Measurements from ENCODE around the gene CD82.

The CD82 gene

GRCh38 chr11:44525473-44526252, 39.8 kb upstream of the CD82 start:
- Histone ChIP-seq H2AFZ (no peak overlapping the region), H3K36me3 (ENCODE audit: control insufficient read depth, insufficient read depth, low read length) (no peaks in the 10 kb centered on the region), H3K27ac (peak overlapping the region; percentile 24), H3K27me3 (ENCODE audit: control insufficient read depth, insufficient read depth, low read length) (no peaks in the 10 kb centered on the region), H3K9ac (no peak overlapping the region), H3K4me3 (ENCODE audit: low read depth, low read length) (no peak overlapping the region), H3K9me3 (ENCODE audit: control insufficient read depth, low read length) (no peaks in the 10 kb centered on the region), H3K79me2 (no peaks in the 10 kb centered on the region), H3K4me1 (no peaks in the 10 kb centered on the region), H3K4me2 (ENCODE audit: low read length) (no peak overlapping the region)
- no peak for TF ChIP-seq CTCF (IDR thresholded peaks at IDR 0.05)

GRCh38 chr11:44526438-44526837, 39.0 kb upstream of the CD82 start:
- no peaks in the 10 kb centered on the region for H3K36me3 ChIP-seq (ENCODE audit: control insufficient read depth, insufficient read depth, low read length)
- no peak overlapping the region for H3K27ac ChIP-seq
- no peaks in the 10 kb centered on the region for H3K4me1 ChIP-seq
- H2AFZ ChIP-seq: no peak overlapping the region
- H3K9me3 ChIP-seq (ENCODE audit: control insufficient read depth, low read length): no peaks in the 10 kb centered on the region
- no peak overlapping the region for H3K4me3 ChIP-seq (ENCODE audit: low read depth, low read length)
- TF ChIP-seq CTCF (IDR thresholded peaks at IDR 0.05): no peak
- H3K4me2 ChIP-seq (ENCODE audit: low read length): no peak overlapping the region
- no peaks in the 10 kb centered on the region for H3K27me3 ChIP-seq (ENCODE audit: control insufficient read depth, insufficient read depth, low read length)
- H3K79me2 ChIP-seq: no peaks in the 10 kb centered on the region
- no peak overlapping the region for H3K9ac ChIP-seq

- no peak overlapping the region for H3K4me3 ChIP-seq (ENCODE audit: low read depth, low read length)
- H3K27me3 ChIP-seq (ENCODE audit: control insufficient read depth, insufficient read depth, low read length): no peaks in the 10 kb centered on the region
- no peaks in the 10 kb centered on the region for H3K9me3 ChIP-seq (ENCODE audit: control insufficient read depth, low read length)
- no peaks in the 10 kb centered on the region for H3K36me3 ChIP-seq (ENCODE audit: control insufficient read depth, insufficient read depth, low read length)
- no peaks in the 10 kb centered on the region for H3K79me2 ChIP-seq
- no peak overlapping the region for H3K4me2 ChIP-seq (ENCODE audit: low read length)
- H3K4me1 ChIP-seq: no peaks in the 10 kb centered on the region
- H3K9ac ChIP-seq: no peak overlapping the region
- H3K27ac ChIP-seq: no peak overlapping the region
- H2AFZ ChIP-seq: no peak overlapping the region
- no peak for TF ChIP-seq CTCF (IDR thresholded peaks at IDR 0.05)
Observed at GRCh38 chr11:44527476-44527875, 38.0 kb upstream of the CD82 start.

- TF ChIP-seq CTCF (IDR thresholded peaks at IDR 0.05): no peak
- no peak overlapping the region for H3K9ac ChIP-seq
- no peaks in the 10 kb centered on the region for H3K36me3 ChIP-seq (ENCODE audit: control insufficient read depth, insufficient read depth, low read length)
- H3K9me3 ChIP-seq (ENCODE audit: control insufficient read depth, low read length): no peaks in the 10 kb centered on the region
- no peak overlapping the region for H3K27ac ChIP-seq
- H3K4me1 ChIP-seq: no peaks in the 10 kb centered on the region
- no peak overlapping the region for H3K4me3 ChIP-seq (ENCODE audit: low read depth, low read length)
- no peaks in the 10 kb centered on the region for H3K79me2 ChIP-seq
- H2AFZ ChIP-seq: no peak overlapping the region
- H3K4me2 ChIP-seq (ENCODE audit: low read length): no peak overlapping the region
- H3K27me3 ChIP-seq (ENCODE audit: control insufficient read depth, insufficient read depth, low read length): no peaks in the 10 kb centered on the region
Observed at GRCh38 chr11:44528103-44528502, 37.4 kb upstream of the CD82 start.

GRCh38 chr11:44528581-44528980, 36.9 kb upstream of the CD82 start:
- no peak overlapping the region for H2AFZ ChIP-seq
- TF ChIP-seq CTCF (IDR thresholded peaks at IDR 0.05): no peak
- H3K4me3 ChIP-seq (ENCODE audit: low read depth, low read length): no peak overlapping the region
- no peaks in the 10 kb centered on the region for H3K79me2 ChIP-seq
- H3K9ac ChIP-seq: no peak overlapping the region
- no peaks in the 10 kb centered on the region for H3K4me1 ChIP-seq
- no peaks in the 10 kb centered on the region for H3K27me3 ChIP-seq (ENCODE audit: control insufficient read depth, insufficient read depth, low read length)
- H3K27ac ChIP-seq: no peak overlapping the region
- no peaks in the 10 kb centered on the region for H3K36me3 ChIP-seq (ENCODE audit: control insufficient read depth, insufficient read depth, low read length)
- no peak overlapping the region for H3K4me2 ChIP-seq (ENCODE audit: low read length)
- no peaks in the 10 kb centered on the region for H3K9me3 ChIP-seq (ENCODE audit: control insufficient read depth, low read length)
